ENCODE data around the gene GP9.
"Not testable (repeated sequence)": the region's sequence is repeated elsewhere in the genome, so short reads cannot be mapped to it uniquely, and the experiment has no call there.

GP9 gene

GRCh38 chr3:129081503-129081902 lies 20.9 kb downstream of the GP9 start:
- no peak for DNase-seq

- no peak for DNase-seq
Measured at GRCh38 chr3:129082026-129082425, 21.4 kb downstream of the GP9 start.

GRCh38 chr3:129084501-129084900 lies 23.9 kb downstream of the GP9 start:
- no peak for DNase-seq

- DNase-seq = no peak
Measured at GRCh38 chr3:129085165-129085715, 24.7 kb downstream of the GP9 start.

GRCh38 chr3:129085818-129086217 lies 25.2 kb downstream of the GP9 start:
- DNase-seq = no peak

- DNase-seq = no peak
Measured at GRCh38 chr3:129087138-129087702, 26.6 kb downstream of the GP9 start.

GRCh38 chr3:129087904-129088303 lies 27.3 kb downstream of the GP9 start:
- DNase-seq = not testable (repeated sequence)

GRCh38 chr3:129088312-129088711 lies 27.7 kb downstream of the GP9 start:
- not testable (repeated sequence) for DNase-seq

- no peak for DNase-seq
Measured at GRCh38 chr3:129095285-129095684, 34.7 kb downstream of the GP9 start.

GRCh38 chr3:129100274-129100673 lies 39.7 kb downstream of the GP9 start:
- no peak for DNase-seq

GRCh38 chr3:129101370-129102138 lies 41.0 kb downstream of the GP9 start:
- DNase-seq = no peak

GRCh38 chr3:129103296-129103695 lies 42.7 kb downstream of the GP9 start:
- DNase-seq = no peak

- no peak for DNase-seq
Measured at GRCh38 chr3:129104051-129104450, 43.5 kb downstream of the GP9 start.

GRCh38 chr3:129104498-129105079 lies 44.0 kb downstream of the GP9 start:
- no peak for DNase-seq

- no peak for DNase-seq
Measured at GRCh38 chr3:129105862-129106261, 45.3 kb downstream of the GP9 start.

GRCh38 chr3:129106320-129106719 lies 45.7 kb downstream of the GP9 start:
- DNase-seq = no peak

GRCh38 chr3:129106866-129107565 lies 46.4 kb downstream of the GP9 start:
- DNase-seq = no peak

GRCh38 chr3:129107793-129108192 lies 47.2 kb downstream of the GP9 start:
- no peak for DNase-seq

- DNase-seq = not testable (repeated sequence)
Measured at GRCh38 chr3:129111076-129111780, 50.6 kb downstream of the GP9 start.

Data from SW 1271 (cell line).